GM12891 (cell line): ENCODE results near the gene B3GNT3.

Experiments used
- PAX5 ChIP-seq: IDR thresholded peaks from 2 replicates; pipeline ENCODE4 v1.6.1; 2011; ENCODE audit warnings: low read length, moderate library complexity, mild to moderate bottlenecking; ENCODE audit not compliant: insufficient read depth, severe bottlenecking
- POLR2A ChIP-seq: IDR thresholded peaks from 2 replicates; pipeline ENCODE4 v1.6.1; 2011; ENCODE audit warnings: low read depth, low read length, control low read depth
- POLR2AphosphoS5 ChIP-seq: IDR thresholded peaks from 2 replicates; pipeline ENCODE4 v1.6.1; 2011; ENCODE audit warnings: low read depth, low read length, control low read depth
- POU2F2 ChIP-seq: IDR thresholded peaks from 2 replicates; pipeline ENCODE4 v1.6.1; 2011; ENCODE audit warnings: low read depth, mild to moderate bottlenecking, control low read depth, low read length, moderate library complexity
- SPI1 ChIP-seq: IDR thresholded peaks from 2 replicates; pipeline ENCODE4 v1.6.1; 2011; ENCODE audit warnings: low read depth, low read length, control low read depth
- TAF1 ChIP-seq: IDR thresholded peaks from 2 replicates; pipeline ENCODE4 v1.6.1; 2011; ENCODE audit warnings: low read depth, low read length, control low read depth

DNA sequence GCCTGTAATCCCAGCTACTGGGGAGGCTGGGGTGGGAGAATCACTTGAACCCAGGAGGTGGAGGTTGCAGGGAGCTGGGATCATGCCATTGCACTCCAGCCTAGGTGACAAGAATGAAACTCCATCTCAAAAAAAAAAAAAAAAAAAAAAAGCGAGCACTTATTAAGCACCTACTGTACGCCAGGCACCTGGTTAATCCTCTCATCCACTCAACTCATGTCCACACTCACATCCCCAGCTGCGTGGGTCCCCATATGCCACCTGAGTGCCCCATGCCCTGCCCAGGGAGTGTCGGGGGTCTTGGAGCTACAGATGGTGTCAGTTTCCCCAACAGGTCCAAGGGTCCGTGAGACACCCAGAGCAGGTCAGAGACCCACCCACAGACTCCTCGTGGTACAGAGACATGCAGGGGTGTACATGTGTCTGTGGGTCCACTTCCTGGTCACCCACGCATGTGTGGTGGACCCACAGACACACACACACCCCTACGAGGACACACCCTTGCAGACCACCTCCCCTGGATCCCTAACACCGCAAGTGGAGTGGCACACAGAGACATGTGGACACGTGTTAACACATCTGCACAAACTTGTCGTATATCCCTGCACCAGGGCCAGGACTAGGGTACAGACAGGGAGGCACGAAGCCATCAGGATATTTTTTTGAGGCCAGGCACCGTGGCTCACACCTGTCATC is 22.9 kb downstream of the B3GNT3 start:
- TF ChIP-seq POLR2A = no peak
- no peak for TF ChIP-seq POLR2AphosphoS5
- no peak for TF ChIP-seq TAF1
- TF ChIP-seq PAX5 = no peak
- no peak for TF ChIP-seq SPI1
- TF ChIP-seq POU2F2 = no peak
